ENCODE data around the gene CAMKMT.
"Not testable (repeated sequence)": the region's sequence is repeated elsewhere in the genome, so short reads cannot be mapped to it uniquely, and the experiment has no call there.

CAMKMT gene

DNA sequence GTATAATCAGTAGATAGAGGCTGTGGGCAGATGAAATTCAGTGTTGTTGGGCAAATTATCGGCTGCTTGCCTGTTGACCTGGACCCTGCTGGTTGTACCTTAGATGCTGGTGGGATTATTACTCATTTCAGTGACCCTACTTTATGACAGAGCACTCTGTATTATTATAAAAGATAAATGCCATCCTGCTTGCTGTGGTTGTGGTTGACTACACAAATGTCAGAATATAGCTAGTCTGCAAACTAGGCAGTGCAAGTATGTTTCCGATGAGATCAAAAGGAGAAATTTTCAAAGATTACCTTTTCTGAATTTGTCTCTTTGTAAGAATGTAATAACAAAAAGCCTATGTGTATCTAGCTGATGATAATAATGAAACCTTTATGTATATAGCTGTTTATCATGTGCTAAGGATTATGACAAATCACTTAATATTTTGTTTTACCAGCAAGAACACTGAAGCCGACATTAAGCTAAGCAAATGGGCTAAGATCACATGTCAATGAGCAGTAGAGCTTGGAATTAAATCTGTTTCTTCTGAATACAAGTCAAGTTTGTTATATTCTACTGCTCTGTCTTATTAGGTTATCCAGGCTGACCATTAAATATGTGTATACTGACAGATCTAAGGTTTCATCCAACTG, 219.2 kb downstream of the CAMKMT start:
- Histone ChIP-seq H3K4me3 (ENCODE audit: low read depth, low read length) (no peak overlapping the region), H3K9me3 (ENCODE audit: control insufficient read depth, insufficient read depth, low read length) (no peaks in the 10 kb centered on the region), H3K4me1 (ENCODE audit: control insufficient read depth, insufficient read depth, low read length) (no peaks in the 10 kb centered on the region), H3K9ac (ENCODE audit: low read depth, low read length) (no peak overlapping the region), H3K36me3 (ENCODE audit: control insufficient read depth, insufficient read depth, low read length) (no peaks in the 10 kb centered on the region), H3K27me3 (ENCODE audit: control insufficient read depth, insufficient read depth, low read length) (no peaks in the 10 kb centered on the region)

DNA sequence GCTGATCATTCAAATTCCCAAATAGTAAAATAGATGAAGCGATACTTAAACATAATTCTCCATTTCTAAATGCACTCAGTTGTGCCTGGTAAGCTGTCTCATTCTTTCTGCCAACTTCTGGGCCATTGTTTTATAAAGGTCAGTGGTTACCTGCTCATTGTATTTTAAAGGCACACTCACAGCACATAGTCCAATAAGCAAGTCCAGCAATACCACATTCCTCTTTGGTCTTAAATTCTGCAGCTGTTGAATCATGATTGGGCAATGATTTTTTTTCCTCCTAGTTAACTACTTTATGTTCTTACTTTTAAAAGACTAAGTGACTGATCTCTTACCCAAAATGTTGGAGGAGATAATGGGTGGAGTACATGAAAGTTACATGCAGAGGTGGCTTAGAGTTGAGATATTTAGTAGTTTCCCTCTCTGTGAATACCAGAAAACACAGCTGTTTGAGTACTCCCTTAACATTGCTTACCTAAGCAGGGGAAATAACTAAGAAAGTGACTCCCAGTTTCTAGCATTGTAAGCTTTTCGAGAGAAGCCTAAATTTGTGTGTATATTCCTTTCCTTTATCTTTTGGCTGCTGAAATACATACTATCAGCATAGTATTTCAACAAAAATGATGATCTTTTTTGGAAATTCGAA, 220.7 kb downstream of the CAMKMT start:
- H3K4me3 ChIP-seq (ENCODE audit: low read depth, low read length) = no peak overlapping the region
- H3K9me3 ChIP-seq (ENCODE audit: control insufficient read depth, insufficient read depth, low read length) = peaks cover 4% of the 10 kb centered on the region
- no peak overlapping the region for H3K9ac ChIP-seq (ENCODE audit: low read depth, low read length)
- H3K4me1 ChIP-seq (ENCODE audit: control insufficient read depth, insufficient read depth, low read length) = no peaks in the 10 kb centered on the region
- H3K36me3 ChIP-seq (ENCODE audit: control insufficient read depth, insufficient read depth, low read length) = no peaks in the 10 kb centered on the region
- no peaks in the 10 kb centered on the region for H3K27me3 ChIP-seq (ENCODE audit: control insufficient read depth, insufficient read depth, low read length)

DNA sequence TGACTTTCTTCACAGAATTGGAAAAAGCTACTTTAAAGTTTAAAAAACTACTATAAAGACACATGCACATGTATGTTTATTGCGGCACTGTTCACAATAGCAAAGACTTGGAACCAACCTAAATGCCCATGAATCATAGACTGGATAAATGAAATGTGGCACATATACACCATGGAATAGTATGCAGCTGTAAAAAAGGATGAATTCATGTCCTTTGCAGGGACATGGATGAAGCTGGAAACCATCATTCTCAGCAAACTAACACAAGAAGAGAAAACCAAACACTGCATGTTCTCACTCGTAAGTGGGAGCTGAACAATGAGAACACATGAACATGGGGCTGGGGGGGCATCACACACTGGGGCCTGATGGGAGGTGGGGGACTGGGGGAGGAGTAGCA, 233.9 kb downstream of the CAMKMT start:
- not testable (repeated sequence) for H3K27me3 ChIP-seq (ENCODE audit: control insufficient read depth, insufficient read depth, low read length); H3K9ac ChIP-seq (ENCODE audit: low read depth, low read length); H3K4me3 ChIP-seq (ENCODE audit: low read depth, low read length); H3K4me1 ChIP-seq (ENCODE audit: control insufficient read depth, insufficient read depth, low read length); H3K36me3 ChIP-seq (ENCODE audit: control insufficient read depth, insufficient read depth, low read length); H3K9me3 ChIP-seq (ENCODE audit: control insufficient read depth, insufficient read depth, low read length)

DNA sequence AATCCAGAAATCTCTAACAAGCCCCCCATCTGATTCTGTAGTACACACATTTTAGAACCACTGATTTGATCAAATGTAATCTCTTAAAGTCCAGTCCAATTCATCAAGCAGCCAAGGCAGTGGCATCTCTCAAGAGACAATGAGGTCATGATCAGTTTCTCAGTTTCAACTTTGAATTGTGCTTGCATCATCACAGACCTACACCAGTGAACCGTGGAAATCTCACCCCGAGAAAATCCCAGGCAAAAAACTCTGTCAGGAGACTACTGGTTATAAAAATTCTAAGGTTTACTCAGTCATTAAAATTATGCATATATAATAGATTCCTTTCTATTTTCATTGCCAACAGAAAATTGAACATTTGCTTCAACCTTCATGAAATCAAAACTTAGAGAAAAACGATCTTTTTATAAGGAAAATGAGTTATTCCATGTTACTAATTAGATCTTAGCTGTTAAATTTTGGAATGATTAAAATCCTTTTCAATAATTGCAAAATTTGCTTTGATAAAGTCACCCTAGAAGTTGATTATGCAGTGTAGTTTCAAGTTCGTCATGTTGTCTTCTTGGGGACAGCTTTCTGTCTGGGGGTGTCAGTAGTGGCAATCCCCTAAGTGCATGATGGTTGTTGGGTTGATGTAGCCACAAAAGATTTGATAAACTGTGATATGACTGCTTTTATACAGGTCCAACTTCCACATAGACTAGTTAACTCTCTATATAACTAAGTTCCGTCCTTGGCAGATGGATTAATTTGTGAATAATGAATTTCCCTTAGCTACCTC, 235.0 kb downstream of the CAMKMT start:
- Histone ChIP-seq H3K9me3 (ENCODE audit: control insufficient read depth, insufficient read depth, low read length) (no peaks in the 10 kb centered on the region), H3K36me3 (ENCODE audit: control insufficient read depth, insufficient read depth, low read length) (no peaks in the 10 kb centered on the region), H3K4me3 (ENCODE audit: low read depth, low read length) (no peak overlapping the region), H3K27me3 (ENCODE audit: control insufficient read depth, insufficient read depth, low read length) (no peaks in the 10 kb centered on the region), H3K4me1 (ENCODE audit: control insufficient read depth, insufficient read depth, low read length) (no peaks in the 10 kb centered on the region), H3K9ac (ENCODE audit: low read depth, low read length) (no peak overlapping the region)

DNA sequence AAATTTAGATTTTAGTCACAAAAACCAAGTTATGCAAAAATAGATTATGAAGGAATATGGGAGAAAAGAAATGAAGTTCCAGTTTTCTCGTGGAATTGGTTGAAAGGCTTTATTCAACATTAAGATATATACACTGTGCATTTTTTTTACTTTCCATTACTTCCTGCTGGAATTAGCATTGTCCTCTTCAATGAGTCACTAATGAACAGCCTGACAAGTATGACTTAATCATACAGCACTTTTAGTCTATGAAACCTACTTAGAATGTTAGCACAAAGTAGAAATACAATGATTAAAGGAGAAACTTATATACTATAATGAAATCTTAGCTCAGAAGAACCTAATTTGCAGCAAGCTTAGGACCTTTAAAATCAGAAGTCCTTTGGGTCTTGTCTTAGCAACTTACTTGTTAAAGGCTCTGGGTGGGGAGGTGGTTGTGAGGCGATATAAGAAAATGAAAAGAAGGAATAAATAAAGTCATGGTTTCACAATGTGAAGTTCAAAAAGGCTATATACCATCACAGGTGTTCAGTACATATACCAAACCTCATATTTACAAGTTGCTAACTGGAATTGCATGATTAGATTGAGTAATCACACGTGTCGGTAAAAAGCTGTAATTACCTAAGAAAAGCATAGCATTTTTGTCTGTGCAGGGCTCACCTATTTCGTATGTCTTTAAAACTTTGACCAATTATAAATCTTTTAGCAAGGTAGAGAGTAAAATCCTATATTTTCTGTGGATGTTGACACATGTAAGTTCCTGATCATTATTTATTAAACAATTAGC, 236.8 kb downstream of the CAMKMT start:
- no peaks in the 10 kb centered on the region for H3K36me3 ChIP-seq (ENCODE audit: control insufficient read depth, insufficient read depth, low read length)

DNA sequence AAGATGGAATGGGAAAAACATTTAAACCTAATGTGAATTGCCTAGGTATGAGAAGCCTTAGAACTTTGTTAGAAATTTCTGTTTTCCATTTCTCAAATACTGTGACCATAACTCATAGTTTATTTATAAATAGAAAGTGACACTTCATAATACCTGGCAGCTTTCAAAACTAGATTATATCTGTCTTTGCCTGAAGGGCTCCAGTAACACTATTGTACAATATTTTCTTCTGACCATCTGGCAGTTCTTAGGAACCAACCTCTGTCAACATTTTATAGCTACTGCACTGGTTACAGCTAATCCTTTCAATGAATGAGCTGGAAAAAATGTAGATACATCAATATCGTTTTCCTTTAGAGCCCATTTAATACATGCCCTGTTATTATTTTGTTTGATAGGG, 237.4 kb downstream of the CAMKMT start:
- Histone ChIP-seq H3K9me3 (ENCODE audit: control insufficient read depth, insufficient read depth, low read length) (no peaks in the 10 kb centered on the region), H3K27me3 (ENCODE audit: control insufficient read depth, insufficient read depth, low read length) (no peaks in the 10 kb centered on the region), H3K4me3 (ENCODE audit: low read depth, low read length) (no peak overlapping the region), H3K4me1 (ENCODE audit: control insufficient read depth, insufficient read depth, low read length) (no peaks in the 10 kb centered on the region), H3K36me3 (ENCODE audit: control insufficient read depth, insufficient read depth, low read length) (no peaks in the 10 kb centered on the region), H3K9ac (ENCODE audit: low read depth, low read length) (no peak overlapping the region)

More for the DNA sequence above, 236.8 kb downstream of the CAMKMT start:
- Histone ChIP-seq H3K9me3 (ENCODE audit: control insufficient read depth, insufficient read depth, low read length) (no peaks in the 10 kb centered on the region), H3K27me3 (ENCODE audit: control insufficient read depth, insufficient read depth, low read length) (no peaks in the 10 kb centered on the region), H3K4me1 (ENCODE audit: control insufficient read depth, insufficient read depth, low read length) (no peaks in the 10 kb centered on the region), H3K4me3 (ENCODE audit: low read depth, low read length) (no peak overlapping the region), H3K9ac (ENCODE audit: low read depth, low read length) (no peak overlapping the region)

DNA sequence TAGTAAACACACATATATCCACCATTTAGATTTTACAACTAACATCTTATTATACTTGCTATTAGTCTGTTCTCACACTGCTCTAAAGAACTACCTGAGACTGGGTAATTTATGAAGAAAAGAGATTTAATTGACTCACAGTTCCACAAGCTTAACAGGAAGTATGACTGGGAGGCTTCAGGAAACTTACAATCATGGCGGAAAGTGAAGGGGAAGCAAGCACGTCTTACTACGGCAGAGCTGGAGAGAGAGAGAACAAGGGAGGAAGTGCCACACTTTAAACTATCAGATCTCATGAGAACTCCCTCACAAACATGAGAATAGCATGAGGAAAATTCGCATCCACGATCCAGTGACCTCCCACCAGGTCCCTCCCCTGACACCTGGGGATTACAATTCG, 240.7 kb downstream of the CAMKMT start:
- Histone ChIP-seq H3K36me3 (ENCODE audit: control insufficient read depth, insufficient read depth, low read length) (no peaks in the 10 kb centered on the region), H3K4me1 (ENCODE audit: control insufficient read depth, insufficient read depth, low read length) (no peaks in the 10 kb centered on the region), H3K4me3 (ENCODE audit: low read depth, low read length) (no peak overlapping the region), H3K27me3 (ENCODE audit: control insufficient read depth, insufficient read depth, low read length) (no peaks in the 10 kb centered on the region), H3K9ac (ENCODE audit: low read depth, low read length) (no peak overlapping the region), H3K9me3 (ENCODE audit: control insufficient read depth, insufficient read depth, low read length) (no peaks in the 10 kb centered on the region)

DNA sequence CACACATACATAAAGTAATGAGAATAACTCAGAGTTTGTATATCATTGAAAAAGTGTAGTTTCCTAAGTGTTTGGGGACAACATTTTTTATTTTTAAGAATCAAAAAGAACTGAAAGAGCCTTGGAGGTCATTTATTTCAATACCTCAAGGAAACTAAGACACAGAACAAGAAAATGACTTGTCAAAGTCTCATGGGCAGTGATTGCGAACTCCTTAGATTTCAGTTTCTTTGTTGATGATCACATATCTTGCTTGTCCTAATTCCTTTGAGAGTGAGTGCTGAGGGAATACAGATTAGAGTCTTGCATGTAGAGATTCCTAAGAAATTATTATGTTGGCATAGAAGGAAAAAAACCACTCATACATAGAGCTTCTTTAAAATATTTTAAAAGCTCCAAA, 243.8 kb downstream of the CAMKMT start:
- Histone ChIP-seq H3K4me1 (ENCODE audit: control insufficient read depth, insufficient read depth, low read length) (no peaks in the 10 kb centered on the region), H3K27me3 (ENCODE audit: control insufficient read depth, insufficient read depth, low read length) (no peaks in the 10 kb centered on the region)

DNA sequence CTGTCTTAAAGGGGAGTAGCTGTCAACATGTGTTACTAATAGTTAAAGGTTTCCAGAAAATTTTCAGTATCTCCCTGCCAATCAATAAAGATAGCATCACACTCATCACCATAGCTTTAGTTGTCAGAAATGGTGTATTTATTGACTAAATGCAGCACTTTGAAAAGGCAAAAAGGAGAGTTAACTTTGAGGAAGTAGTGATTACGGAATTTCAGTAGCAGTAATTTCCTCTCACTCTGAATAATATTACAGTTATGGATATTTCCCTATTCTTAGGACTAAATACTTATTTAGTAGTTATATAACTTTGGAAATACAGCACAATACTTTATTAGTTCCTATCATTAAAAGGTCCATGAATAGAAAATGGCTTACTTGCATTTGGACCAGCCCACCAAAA, 250.5 kb downstream of the CAMKMT start:
- no peaks in the 10 kb centered on the region for H3K36me3 ChIP-seq (ENCODE audit: control insufficient read depth, insufficient read depth, low read length)
- H3K9me3 ChIP-seq (ENCODE audit: control insufficient read depth, insufficient read depth, low read length) = no peaks in the 10 kb centered on the region
- H3K4me3 ChIP-seq (ENCODE audit: low read depth, low read length) = no peak overlapping the region
- H3K4me1 ChIP-seq (ENCODE audit: control insufficient read depth, insufficient read depth, low read length) = peaks cover 11% of the 10 kb centered on the region
- no peaks in the 10 kb centered on the region for H3K27me3 ChIP-seq (ENCODE audit: control insufficient read depth, insufficient read depth, low read length)
- no peak overlapping the region for H3K9ac ChIP-seq (ENCODE audit: low read depth, low read length)

More for the DNA sequence above, 243.8 kb downstream of the CAMKMT start:
- no peak overlapping the region for H3K9ac ChIP-seq (ENCODE audit: low read depth, low read length)
- H3K9me3 ChIP-seq (ENCODE audit: control insufficient read depth, insufficient read depth, low read length) = no peaks in the 10 kb centered on the region
- H3K36me3 ChIP-seq (ENCODE audit: control insufficient read depth, insufficient read depth, low read length) = no peaks in the 10 kb centered on the region
- no peak overlapping the region for H3K4me3 ChIP-seq (ENCODE audit: low read depth, low read length)

DNA sequence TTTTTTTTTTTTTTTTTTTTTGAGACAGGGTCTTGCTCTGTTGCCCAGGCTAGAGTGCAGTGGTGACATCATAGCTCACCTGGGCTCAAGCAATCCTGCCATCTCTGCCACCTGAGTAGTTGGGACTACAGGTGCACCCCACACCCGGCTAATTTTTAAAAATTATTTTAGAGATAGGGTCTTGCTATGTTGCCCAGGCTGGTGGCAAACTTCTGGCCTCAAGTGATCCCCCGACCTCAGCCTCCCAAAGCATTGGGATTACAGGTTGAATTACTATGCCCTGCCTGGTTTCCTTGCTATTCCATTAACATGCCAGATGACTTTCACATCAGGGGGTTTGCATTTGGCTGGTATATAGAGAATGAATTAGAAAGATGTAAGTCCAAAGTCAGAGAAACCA, 253.2 kb downstream of the CAMKMT start:
- H3K9ac ChIP-seq (ENCODE audit: low read depth, low read length) = no peak overlapping the region
- peaks cover 11% of the 10 kb centered on the region for H3K4me1 ChIP-seq (ENCODE audit: control insufficient read depth, insufficient read depth, low read length)
- H3K27me3 ChIP-seq (ENCODE audit: control insufficient read depth, insufficient read depth, low read length) = no peaks in the 10 kb centered on the region
- no peaks in the 10 kb centered on the region for H3K9me3 ChIP-seq (ENCODE audit: control insufficient read depth, insufficient read depth, low read length)
- no peaks in the 10 kb centered on the region for H3K36me3 ChIP-seq (ENCODE audit: control insufficient read depth, insufficient read depth, low read length)
- H3K4me3 ChIP-seq (ENCODE audit: low read depth, low read length) = no peak overlapping the region

DNA sequence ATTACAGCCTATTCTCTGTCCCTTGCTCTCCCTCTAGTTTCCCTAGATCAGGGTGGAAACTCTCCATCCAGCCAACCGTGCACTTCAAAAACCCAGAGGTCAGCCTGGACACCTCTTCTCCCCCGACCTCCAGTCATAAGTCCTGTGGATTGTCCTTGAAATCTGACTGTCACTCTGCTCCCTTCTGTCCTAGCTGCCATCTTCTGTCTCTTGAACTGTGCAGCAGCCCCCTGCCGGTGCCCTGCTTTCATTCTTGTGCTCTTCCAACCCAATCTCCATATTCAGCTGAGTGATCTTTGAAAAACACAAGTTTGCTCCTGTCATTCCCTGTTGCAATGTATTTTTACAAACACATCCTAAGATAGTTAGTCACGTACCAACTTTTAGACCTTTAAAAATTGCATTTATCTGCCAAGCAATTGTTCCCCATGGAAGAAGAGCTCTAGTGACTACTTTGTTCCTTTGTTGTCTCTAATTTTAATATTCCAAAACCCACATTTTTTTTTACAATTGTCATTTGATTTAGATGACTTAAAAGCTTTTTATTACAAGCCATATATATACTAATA, 254.3 kb downstream of the CAMKMT start:
- Histone ChIP-seq H3K36me3 (ENCODE audit: control insufficient read depth, insufficient read depth, low read length) (no peaks in the 10 kb centered on the region), H3K9ac (ENCODE audit: low read depth, low read length) (no peak overlapping the region)

More for the DNA sequence above, 254.3 kb downstream of the CAMKMT start:
- Histone ChIP-seq H3K27me3 (ENCODE audit: control insufficient read depth, insufficient read depth, low read length) (no peaks in the 10 kb centered on the region), H3K4me3 (ENCODE audit: low read depth, low read length) (no peak overlapping the region), H3K4me1 (ENCODE audit: control insufficient read depth, insufficient read depth, low read length) (peaks cover 11% of the 10 kb centered on the region), H3K9me3 (ENCODE audit: control insufficient read depth, insufficient read depth, low read length) (no peaks in the 10 kb centered on the region)

Measured in iPS-15b (cell line).